NB4 (cell line): ENCODE measurements around the gene ZNF219.
A peak's percentile ranks its signal among the peaks of the same experiment; 100 is the strongest.

Experiments
- DNase-seq: peaks from one replicate; pipeline ENCODE4 v3.0.0; 2010; ENCODE audit warnings: low read depth
- H3K4me3 ChIP-seq: one replicate; pipeline ENCODE4 v1.5.1; 2011; ENCODE audit warnings: mild to moderate bottlenecking, low read depth, low read length, moderate library complexity
- MYC ChIP-seq: IDR thresholded peaks from 2 replicates; pipeline ENCODE4 v1.6.1; 2011; ENCODE audit warnings: low read depth, low read length
- POLR2A ChIP-seq: IDR thresholded peaks from 2 replicates; pipeline ENCODE4 v1.6.1; 2011; ENCODE audit warnings: mild to moderate bottlenecking; ENCODE audit not compliant: insufficient read length; ENCODE audit errors: extremely low read depth
- TF ChIP-seq, protein P1 (sequence below): IDR thresholded peaks from 2 replicates; pipeline ENCODE4 v1.6.1; 2011; ENCODE audit warnings: low read depth, low read length
- TF ChIP-seq, protein P2 (sequence below): IDR thresholded peaks from one replicate; pipeline ENCODE4 v1.5.1; 2012; ENCODE audit warnings: low read depth, low read length

The ZNF219 gene

DNA sequence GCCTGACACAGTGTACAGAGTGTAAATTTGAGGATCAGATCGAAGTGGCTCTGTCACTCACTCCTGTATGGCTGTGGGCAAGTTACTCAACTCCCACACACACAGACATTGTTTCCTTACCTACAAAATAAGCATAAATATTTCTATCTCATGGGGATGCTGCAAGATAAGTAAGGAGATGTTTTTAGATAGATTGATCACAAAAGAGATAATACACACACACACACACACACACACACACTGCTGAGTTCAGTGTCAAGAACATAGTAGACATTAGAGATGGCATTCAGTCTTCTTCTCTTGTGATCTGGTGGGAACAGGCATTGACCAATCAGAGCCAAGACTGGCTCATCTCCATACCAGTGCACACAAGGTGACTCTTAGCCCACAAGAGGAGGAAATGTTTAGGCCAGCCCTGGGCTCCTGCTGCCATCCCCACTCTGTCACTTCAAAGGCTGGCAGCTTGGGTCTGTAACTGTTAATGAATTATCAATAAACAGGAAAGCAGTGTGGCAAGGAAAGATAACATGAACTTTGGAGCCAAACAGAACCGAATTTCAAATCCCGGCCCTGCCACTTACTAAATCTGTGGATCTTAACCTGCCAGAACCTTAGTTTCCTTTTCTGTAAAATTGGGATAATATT is 44.2 kb downstream of the ZNF219 start:
- peak; percentile 20 for DNase-seq
- H3K4me3 ChIP-seq: no peak overlapping the region
- TF ChIP-seq, protein P1, sequence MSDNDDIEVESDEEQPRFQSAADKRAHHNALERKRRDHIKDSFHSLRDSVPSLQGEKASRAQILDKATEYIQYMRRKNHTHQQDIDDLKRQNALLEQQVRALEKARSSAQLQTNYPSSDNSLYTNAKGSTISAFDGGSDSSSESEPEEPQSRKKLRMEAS: no peak
- TF ChIP-seq, protein P2, sequence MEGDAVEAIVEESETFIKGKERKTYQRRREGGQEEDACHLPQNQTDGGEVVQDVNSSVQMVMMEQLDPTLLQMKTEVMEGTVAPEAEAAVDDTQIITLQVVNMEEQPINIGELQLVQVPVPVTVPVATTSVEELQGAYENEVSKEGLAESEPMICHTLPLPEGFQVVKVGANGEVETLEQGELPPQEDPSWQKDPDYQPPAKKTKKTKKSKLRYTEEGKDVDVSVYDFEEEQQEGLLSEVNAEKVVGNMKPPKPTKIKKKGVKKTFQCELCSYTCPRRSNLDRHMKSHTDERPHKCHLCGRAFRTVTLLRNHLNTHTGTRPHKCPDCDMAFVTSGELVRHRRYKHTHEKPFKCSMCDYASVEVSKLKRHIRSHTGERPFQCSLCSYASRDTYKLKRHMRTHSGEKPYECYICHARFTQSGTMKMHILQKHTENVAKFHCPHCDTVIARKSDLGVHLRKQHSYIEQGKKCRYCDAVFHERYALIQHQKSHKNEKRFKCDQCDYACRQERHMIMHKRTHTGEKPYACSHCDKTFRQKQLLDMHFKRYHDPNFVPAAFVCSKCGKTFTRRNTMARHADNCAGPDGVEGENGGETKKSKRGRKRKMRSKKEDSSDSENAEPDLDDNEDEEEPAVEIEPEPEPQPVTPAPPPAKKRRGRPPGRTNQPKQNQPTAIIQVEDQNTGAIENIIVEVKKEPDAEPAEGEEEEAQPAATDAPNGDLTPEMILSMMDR: no peak
- TF ChIP-seq MYC (no peak), POLR2A (no peak)

DNA sequence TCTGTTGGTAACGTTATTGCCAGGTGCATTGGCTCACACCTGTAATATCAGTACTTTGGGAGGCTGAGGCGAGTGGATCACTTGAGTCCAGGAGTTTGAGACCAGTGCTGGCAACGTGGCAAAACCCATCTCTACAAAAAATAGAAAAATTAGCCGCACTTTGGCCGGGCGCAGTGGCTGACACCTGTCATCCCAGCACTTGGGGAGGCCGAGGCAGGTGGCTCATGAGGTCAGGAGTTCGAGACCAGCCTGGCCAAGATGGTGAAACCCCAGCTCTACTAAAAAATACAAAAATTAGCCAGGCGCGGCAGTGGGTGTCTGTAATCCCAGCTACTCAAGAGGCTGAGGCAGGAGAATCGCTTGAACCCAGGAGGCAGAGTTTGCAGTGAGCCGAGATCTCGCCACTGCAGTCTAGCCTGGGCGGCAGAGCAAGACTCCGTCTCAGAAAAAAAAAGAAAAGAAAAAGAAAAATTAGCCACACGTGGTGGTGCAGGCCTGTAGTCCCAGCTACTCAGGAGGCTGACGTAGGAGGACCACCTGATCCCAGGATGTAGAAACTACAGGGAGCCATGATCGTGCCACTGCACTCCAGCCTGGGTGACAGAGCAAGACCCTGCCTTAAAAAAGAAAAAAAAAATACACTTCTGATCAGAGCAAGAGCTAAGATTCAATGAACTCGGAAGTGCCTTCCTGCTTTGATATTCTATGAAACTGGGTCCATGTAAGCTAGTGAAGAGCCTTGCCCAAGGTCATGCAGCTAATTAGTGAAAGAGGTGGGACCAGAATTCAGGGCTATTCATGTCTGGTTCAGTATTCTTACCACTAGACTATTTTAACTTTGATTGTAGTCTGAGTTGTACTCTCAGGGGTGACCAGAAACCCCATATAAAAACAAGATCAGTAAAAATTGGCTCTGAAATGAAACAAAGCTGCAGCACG is 45.0 kb downstream of the ZNF219 start:
- TF ChIP-seq, protein P2: no peak
- TF ChIP-seq MYC (no peak), POLR2A (no peak)
- TF ChIP-seq, protein P1: no peak
- no peak for DNase-seq
- no peak overlapping the region for H3K4me3 ChIP-seq

DNA sequence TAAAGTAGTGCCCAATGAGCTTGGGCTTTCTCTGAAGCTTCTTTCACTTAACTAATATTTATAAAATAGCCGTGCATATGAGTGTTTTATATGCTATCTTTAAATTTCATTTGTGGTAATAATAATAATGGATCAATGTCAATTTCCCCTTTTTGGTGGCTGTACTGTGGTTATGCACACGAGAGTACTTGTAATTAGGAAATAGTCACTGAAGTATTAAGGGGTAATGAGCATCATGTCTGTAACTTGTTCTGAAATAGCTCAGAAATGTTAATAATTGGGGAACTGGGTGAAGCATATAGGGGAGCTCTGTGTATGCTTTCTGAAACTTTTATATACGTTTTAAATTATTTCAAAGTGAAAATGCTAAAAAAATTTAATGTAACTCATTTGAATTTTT is 47.9 kb downstream of the ZNF219 start:
- no peak for DNase-seq
- H3K4me3 ChIP-seq: no peak overlapping the region
- TF ChIP-seq, protein P2: no peak
- TF ChIP-seq POLR2A (no peak), MYC (no peak)
- TF ChIP-seq, protein P1: no peak

DNA sequence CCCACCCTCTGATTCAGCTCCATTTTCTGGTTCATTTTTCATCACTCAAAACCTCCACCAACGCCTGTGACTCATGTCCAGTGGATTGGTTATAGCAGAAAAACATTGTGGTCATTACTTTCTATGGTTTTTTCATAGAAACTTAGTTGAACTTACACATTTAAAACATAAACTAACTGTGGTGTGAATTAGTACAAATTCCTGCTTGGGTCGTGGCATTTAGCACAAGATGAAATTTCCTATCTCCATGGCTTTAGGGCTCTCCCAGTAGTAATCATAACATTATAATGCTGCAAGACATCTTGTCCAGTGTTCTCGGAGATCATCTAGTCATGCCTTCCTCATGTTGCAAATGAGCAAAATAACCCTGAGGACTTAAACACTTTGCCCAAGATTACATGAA is 49.2 kb downstream of the ZNF219 start:
- no peak for TF ChIP-seq MYC
- TF ChIP-seq POLR2A: no peak
- TF ChIP-seq, protein P2: no peak
- H3K4me3 ChIP-seq: no peak overlapping the region

DNA sequence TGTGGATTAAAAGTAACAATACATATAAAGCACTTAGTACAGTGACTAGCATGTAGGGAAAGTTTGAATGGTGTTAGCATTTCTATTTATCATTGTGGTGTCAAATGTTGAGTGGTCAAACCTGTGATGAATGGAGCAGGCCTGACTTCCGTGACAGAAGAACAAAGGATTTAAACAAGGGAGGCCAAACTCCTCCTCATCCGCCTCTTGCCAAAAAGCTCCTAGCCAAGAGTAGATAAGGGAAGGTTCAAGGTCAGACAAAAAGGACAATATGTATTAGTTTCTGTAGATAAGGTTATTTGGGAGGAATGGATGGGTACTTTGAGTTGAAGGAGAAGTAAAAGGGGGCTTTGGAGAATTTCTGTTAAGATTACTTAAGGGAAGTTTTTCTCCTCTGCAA is 49.8 kb downstream of the ZNF219 start:
- DNase-seq: no peak
- TF ChIP-seq, protein P1: no peak
- no peak for TF ChIP-seq POLR2A
- TF ChIP-seq, protein P2: no peak
- no peak for TF ChIP-seq MYC

More for the DNA sequence above, 49.2 kb downstream of the ZNF219 start:
- DNase-seq: no peak

More for the DNA sequence above, 49.8 kb downstream of the ZNF219 start:
- H3K4me3 ChIP-seq: no peak overlapping the region
